Measurements from ENCODE around the gene FOXN3.

FOXN3 gene

DNA sequence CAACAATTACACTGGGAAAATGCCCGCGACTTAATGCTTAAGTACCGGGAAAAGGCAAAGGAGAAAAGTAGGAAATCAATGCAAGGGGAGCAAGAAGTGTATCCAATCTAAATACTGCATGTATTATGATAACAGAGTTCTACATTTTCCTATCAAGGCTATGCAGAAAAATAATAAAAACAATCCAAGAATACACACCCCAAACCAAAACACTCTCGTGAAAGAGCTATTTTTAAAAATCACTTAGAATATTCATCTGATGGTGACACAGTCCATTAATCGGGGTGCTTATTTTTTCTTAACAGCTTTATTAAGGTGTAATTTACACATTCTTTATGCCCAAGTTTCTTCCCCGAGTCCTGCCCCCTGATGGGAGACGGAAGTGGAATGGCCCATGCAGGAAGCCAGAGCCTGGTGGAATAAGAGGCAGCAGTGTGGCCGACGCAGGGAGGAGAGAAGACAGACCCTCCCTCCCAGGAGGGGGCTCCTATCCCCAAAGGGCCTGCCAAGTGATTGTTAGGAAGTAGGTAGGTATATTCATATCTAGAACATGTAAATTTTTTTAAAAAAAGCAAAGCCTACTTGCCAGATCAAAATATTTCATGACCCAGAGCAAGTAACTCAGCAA lies 174.3 kb downstream of the FOXN3 start:
- Histone ChIP-seq H3K36me3 (ENCODE audit: control insufficient read depth in 4 of 4, insufficient read depth in 4 of 4, low read length in 3 of 4) (peaks cover 0 to 4% (median 1%) of the 10 kb centered on the region in 4 experiments), H3K9me3 (ENCODE audit: control extremely low read depth in 1 of 5, control insufficient read depth in 4 of 5, insufficient read depth in 2 of 5, low read depth in 1 of 5, low read length in 4 of 5) (no peaks in the 10 kb centered on the region), H3K27me3 (replicated peaks in 2 of 5; ENCODE audit: control insufficient read depth in 4 of 5, insufficient read depth in 5 of 5, low read length in 4 of 5) (no peaks in the 10 kb centered on the region), H3K4me1 (ENCODE audit: control extremely low read depth in 1 of 4, control insufficient read depth in 4 of 4, insufficient read depth in 4 of 4, low read length in 3 of 4) (peaks cover 2 to 31% (median 20%) of the 10 kb centered on the region in 4 experiments), H3K27ac (ENCODE audit: insufficient read depth in 1 of 2, low read depth in 1 of 2, low read length in 2 of 2, poor library complexity in 1 of 2, severe bottlenecking in 2 of 2) (no peak overlapping the region), H3K4me3 (ENCODE audit: control insufficient read depth in 1 of 7, extremely low read depth in 1 of 7, insufficient read depth in 4 of 7, low read depth in 2 of 7, low read length in 6 of 7) (no peak overlapping the region)
- WGBS (ENCODE audit: insufficient coverage): no CpG with 5 or more reads among the region's 9 CpGs
- no peak for DNase-seq
- ChIA-PET POLR2A (no interaction called here), CTCF (interaction anchor here (1.1 to 4.5 kb wide), 7 partner anchors 11 to 202 kb away, joined by 3 to 21 read pairs (median 5); no protein-coding TSS in a partner anchor)

DNA sequence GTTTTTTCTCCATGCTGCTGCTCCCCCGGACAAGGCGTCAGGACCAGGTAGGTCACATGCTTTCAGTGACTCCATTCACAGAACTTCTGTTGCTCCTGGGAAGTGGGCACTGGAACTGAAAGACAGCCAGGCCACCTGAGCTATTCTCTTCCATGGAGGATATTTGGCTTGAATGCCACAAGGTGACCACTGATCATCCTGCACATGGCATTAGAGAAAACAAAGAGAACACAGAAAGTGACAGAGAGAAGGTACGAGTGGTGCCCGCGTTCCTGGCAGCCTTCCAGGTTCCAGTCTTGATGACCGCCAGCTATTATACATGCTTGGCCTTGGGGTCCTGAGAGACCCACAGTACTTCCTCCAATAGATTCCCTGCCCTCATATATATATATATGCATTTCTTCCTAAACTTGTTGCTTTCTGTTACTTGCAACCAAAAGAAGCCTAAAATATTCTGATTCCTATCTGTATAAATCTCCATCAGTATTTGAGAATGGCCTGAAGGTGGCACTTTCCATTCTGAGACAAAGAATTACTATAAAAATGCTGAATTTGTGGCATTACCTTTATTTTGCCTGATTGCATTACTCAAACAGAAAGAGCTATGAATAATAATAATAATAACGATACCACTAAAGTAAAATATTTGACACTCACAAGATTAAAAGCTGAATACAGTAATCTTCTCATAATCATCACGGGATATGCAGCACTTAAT lies 174.9 kb downstream of the FOXN3 start:
- no peaks in the 10 kb centered on the region for H3K9me3 ChIP-seq (ENCODE audit: control extremely low read depth in 1 of 5, control insufficient read depth in 4 of 5, insufficient read depth in 2 of 5, low read depth in 1 of 5, low read length in 4 of 5)
- peaks cover 0 to 4% (median 1%) of the 10 kb centered on the region in 4 experiments for H3K36me3 ChIP-seq (ENCODE audit: control insufficient read depth in 4 of 4, insufficient read depth in 4 of 4, low read length in 3 of 4)
- CTCF ChIA-PET: interaction anchor here (0.8 to 4.5 kb wide), 9 partner anchors 12 to 208 kb away, joined by 3 to 21 read pairs (median 4); no protein-coding TSS in a partner anchor
- no peaks in the 10 kb centered on the region for H3K27me3 ChIP-seq (replicated peaks in 2 of 5; ENCODE audit: control insufficient read depth in 4 of 5, insufficient read depth in 5 of 5, low read length in 4 of 5)
- H3K27ac ChIP-seq (ENCODE audit: insufficient read depth in 1 of 2, low read depth in 1 of 2, low read length in 2 of 2, poor library complexity in 1 of 2, severe bottlenecking in 2 of 2): no peak overlapping the region
- POLR2A ChIA-PET: interaction anchor here (0.5 kb wide), 1 partner anchor 1618 kb away, joined by 3 read pairs; no protein-coding TSS in a partner anchor
- 100% methylated on average over 6 of the region's 8 CpGs for WGBS (ENCODE audit: insufficient coverage)
- peak in 1 of 3 donors; percentile 17 for DNase-seq
- no peak overlapping the region for H3K4me3 ChIP-seq (ENCODE audit: control insufficient read depth in 1 of 7, extremely low read depth in 1 of 7, insufficient read depth in 4 of 7, low read depth in 2 of 7, low read length in 6 of 7)
- H3K4me1 ChIP-seq (ENCODE audit: control extremely low read depth in 1 of 4, control insufficient read depth in 4 of 4, insufficient read depth in 4 of 4, low read length in 3 of 4): peaks cover 2 to 31% (median 20%) of the 10 kb centered on the region in 4 experiments

DNA sequence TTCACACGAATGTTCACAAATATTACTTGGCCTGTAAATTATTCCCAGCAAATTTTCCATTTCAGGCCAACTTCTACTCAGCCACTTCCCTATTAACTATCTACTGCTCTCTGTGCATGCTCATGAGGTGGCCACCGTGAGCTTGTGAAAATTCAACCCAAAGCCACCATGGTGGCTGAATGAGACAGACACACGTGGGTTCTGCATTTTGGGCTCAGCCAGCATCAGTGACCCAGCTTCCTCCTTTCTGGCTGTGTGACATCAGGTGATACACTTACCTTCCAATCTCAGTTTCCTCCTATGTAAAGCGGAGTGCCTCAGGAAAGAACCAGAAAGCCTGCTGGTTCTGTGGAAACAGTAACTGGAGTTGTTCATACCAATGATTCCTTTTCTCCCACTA lies 175.8 kb downstream of the FOXN3 start:
- Histone ChIP-seq H3K36me3 (ENCODE audit: control insufficient read depth in 4 of 4, insufficient read depth in 4 of 4, low read length in 3 of 4) (peaks cover 0 to 4% (median 1%) of the 10 kb centered on the region in 4 experiments), H3K27me3 (replicated peaks in 2 of 5; ENCODE audit: control insufficient read depth in 4 of 5, insufficient read depth in 5 of 5, low read length in 4 of 5) (no peaks in the 10 kb centered on the region), H3K27ac (ENCODE audit: insufficient read depth in 1 of 2, low read depth in 1 of 2, low read length in 2 of 2, poor library complexity in 1 of 2, severe bottlenecking in 2 of 2) (peak overlapping the region in 1 of 2 experiments; percentile 25), H3K9me3 (ENCODE audit: control extremely low read depth in 1 of 5, control insufficient read depth in 4 of 5, insufficient read depth in 2 of 5, low read depth in 1 of 5, low read length in 4 of 5) (no peaks in the 10 kb centered on the region), H3K4me1 (ENCODE audit: control extremely low read depth in 1 of 4, control insufficient read depth in 4 of 4, insufficient read depth in 4 of 4, low read length in 3 of 4) (peaks cover 2 to 31% (median 20%) of the 10 kb centered on the region in 4 experiments), H3K4me3 (ENCODE audit: control insufficient read depth in 1 of 7, extremely low read depth in 1 of 7, insufficient read depth in 4 of 7, low read depth in 2 of 7, low read length in 6 of 7) (no peak overlapping the region)
- 60% methylated on average over 2 of the region's 4 CpGs for WGBS (ENCODE audit: insufficient coverage)
- ChIA-PET CTCF (interaction anchor here (0.8 to 4.5 kb wide), 8 partner anchors 12 to 207 kb away, joined by 3 to 21 read pairs (median 4); no protein-coding TSS in a partner anchor), POLR2A (no interaction called here)
- DNase-seq: peak in 2 of 3 donors; percentile 55 to 65

DNA sequence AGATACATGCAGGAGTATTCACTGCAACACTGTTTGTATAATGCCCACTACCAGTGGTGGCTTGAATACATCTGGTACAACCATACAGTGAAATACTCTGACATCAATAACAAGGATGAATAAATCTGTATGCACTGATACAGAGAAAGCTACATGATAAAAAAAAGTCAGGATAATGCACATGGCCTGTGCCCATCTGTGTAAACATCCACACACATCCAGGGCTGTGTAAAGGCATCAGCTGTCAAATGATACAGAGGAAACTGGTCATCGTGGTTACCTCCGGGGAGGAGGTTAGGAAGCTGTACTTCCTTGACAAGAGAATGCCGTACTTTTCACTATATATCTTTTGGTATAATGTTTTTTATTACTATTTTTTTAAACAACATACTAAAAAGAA lies 176.6 kb downstream of the FOXN3 start:
- ChIA-PET CTCF (interaction anchor here (0.9 to 4.5 kb wide), 8 partner anchors 12 to 200 kb away, joined by 3 to 21 read pairs (median 10); no protein-coding TSS in a partner anchor), POLR2A (no interaction called here)
- H3K27ac ChIP-seq (ENCODE audit: insufficient read depth in 1 of 2, low read depth in 1 of 2, low read length in 2 of 2, poor library complexity in 1 of 2, severe bottlenecking in 2 of 2): peak overlapping the region in 1 of 2 experiments; percentile 25
- peak; percentile 31 to 89 (median 82) for DNase-seq
- no CpG with 5 or more reads among the region's 3 CpGs for WGBS (ENCODE audit: insufficient coverage)
- H3K27me3 ChIP-seq (replicated peaks in 2 of 5; ENCODE audit: control insufficient read depth in 4 of 5, insufficient read depth in 5 of 5, low read length in 4 of 5): no peaks in the 10 kb centered on the region
- H3K9me3 ChIP-seq (ENCODE audit: control extremely low read depth in 1 of 5, control insufficient read depth in 4 of 5, insufficient read depth in 2 of 5, low read depth in 1 of 5, low read length in 4 of 5): peaks cover 0 to 6% (median 0%) of the 10 kb centered on the region in 5 experiments
- H3K4me3 ChIP-seq (ENCODE audit: control insufficient read depth in 1 of 7, extremely low read depth in 1 of 7, insufficient read depth in 4 of 7, low read depth in 2 of 7, low read length in 6 of 7): no peak overlapping the region
- peaks cover 0 to 4% (median 3%) of the 10 kb centered on the region in 4 experiments for H3K36me3 ChIP-seq (ENCODE audit: control insufficient read depth in 4 of 4, insufficient read depth in 4 of 4, low read length in 3 of 4)
- H3K4me1 ChIP-seq (ENCODE audit: control extremely low read depth in 1 of 4, control insufficient read depth in 4 of 4, insufficient read depth in 4 of 4, low read length in 3 of 4): peaks cover 2 to 31% (median 20%) of the 10 kb centered on the region in 4 experiments

DNA sequence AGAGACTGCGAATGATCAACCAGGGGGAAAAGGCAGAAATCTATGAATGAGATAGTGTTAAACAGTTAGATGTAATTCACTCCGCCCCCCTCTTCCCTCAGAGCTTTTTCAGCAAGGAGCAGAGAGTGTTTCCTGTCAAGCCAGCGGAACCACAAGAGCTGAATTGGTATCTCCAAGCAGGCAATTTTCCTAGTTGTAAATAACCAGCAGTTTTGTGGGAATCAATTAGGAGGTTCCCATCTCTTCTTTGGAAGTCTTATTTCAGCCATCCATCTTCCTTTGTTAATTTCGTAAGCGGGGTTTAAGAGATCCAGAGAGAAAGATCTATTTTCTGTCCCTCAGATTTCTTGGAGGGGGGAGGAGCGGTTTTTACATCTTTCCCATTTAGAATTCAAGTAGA lies 178.0 kb downstream of the FOXN3 start:
- H3K4me1 ChIP-seq (ENCODE audit: control extremely low read depth in 1 of 4, control insufficient read depth in 4 of 4, insufficient read depth in 4 of 4, low read length in 3 of 4): peaks cover 2 to 37% (median 20%) of the 10 kb centered on the region in 4 experiments
- H3K4me3 ChIP-seq (ENCODE audit: control insufficient read depth in 1 of 7, extremely low read depth in 1 of 7, insufficient read depth in 4 of 7, low read depth in 2 of 7, low read length in 6 of 7): no peak overlapping the region
- POLR2A ChIA-PET: no interaction called here
- H3K9me3 ChIP-seq (ENCODE audit: control extremely low read depth in 1 of 5, control insufficient read depth in 4 of 5, insufficient read depth in 2 of 5, low read depth in 1 of 5, low read length in 4 of 5): peaks cover 0 to 8% (median 0%) of the 10 kb centered on the region in 5 experiments
- no peak overlapping the region for H3K27ac ChIP-seq (ENCODE audit: insufficient read depth in 1 of 2, low read depth in 1 of 2, low read length in 2 of 2, poor library complexity in 1 of 2, severe bottlenecking in 2 of 2)
- H3K36me3 ChIP-seq (ENCODE audit: control insufficient read depth in 4 of 4, insufficient read depth in 4 of 4, low read length in 3 of 4): peaks cover 0 to 4% (median 3%) of the 10 kb centered on the region in 4 experiments
- no peak for DNase-seq
- WGBS (ENCODE audit: insufficient coverage): 50% methylated on average over 1 of the region's 6 CpGs
- CTCF ChIA-PET: interaction anchor here (0.8 to 5.4 kb wide), 15 partner anchors 10 to 198 kb away, joined by 3 to 31 read pairs (median 5); no protein-coding TSS in a partner anchor
- H3K27me3 ChIP-seq (replicated peaks in 2 of 5; ENCODE audit: control insufficient read depth in 4 of 5, insufficient read depth in 5 of 5, low read length in 4 of 5): no peaks in the 10 kb centered on the region

DNA sequence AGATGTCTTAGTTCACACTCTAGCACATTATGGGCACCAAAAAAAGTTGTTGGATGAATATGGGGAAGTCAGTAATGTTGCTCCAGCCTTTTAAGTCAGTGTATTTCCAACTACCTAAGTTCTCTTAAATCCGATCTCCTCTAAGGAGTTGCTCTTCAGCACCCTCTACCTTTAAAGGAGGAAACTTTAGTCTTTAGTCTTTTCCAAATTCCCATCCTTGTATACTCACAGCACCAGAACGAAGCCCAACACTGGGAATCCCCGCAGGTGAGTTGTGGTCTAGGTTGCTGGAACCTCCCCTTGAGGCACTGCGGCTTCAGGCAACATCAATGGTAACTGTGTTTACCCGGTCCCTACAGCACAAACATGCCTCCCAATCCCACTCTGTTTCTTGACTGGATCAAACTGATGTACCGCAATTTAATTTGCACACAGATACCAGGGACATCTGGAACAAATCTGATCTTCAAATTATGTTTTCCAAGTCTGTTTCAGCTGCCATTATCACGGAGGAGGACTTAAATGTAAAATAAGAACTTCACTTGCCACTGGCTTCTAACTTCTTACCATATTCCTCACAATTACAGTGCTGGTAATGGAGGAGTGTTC lies 179.0 kb downstream of the FOXN3 start:
- peaks cover 3 to 43% (median 17%) of the 10 kb centered on the region in 4 experiments for H3K4me1 ChIP-seq (ENCODE audit: control extremely low read depth in 1 of 4, control insufficient read depth in 4 of 4, insufficient read depth in 4 of 4, low read length in 3 of 4)
- H3K27ac ChIP-seq (ENCODE audit: insufficient read depth in 1 of 2, low read depth in 1 of 2, low read length in 2 of 2, poor library complexity in 1 of 2, severe bottlenecking in 2 of 2): no peak overlapping the region
- no peak overlapping the region for H3K4me3 ChIP-seq (ENCODE audit: control insufficient read depth in 1 of 7, extremely low read depth in 1 of 7, insufficient read depth in 4 of 7, low read depth in 2 of 7, low read length in 6 of 7)
- CTCF ChIA-PET: interaction anchor here (0.8 to 5.4 kb wide), 13 partner anchors 10 to 197 kb away, joined by 3 to 31 read pairs (median 7); no protein-coding TSS in a partner anchor
- POLR2A ChIA-PET: no interaction called here
- no peaks in the 10 kb centered on the region for H3K27me3 ChIP-seq (replicated peaks in 2 of 5; ENCODE audit: control insufficient read depth in 4 of 5, insufficient read depth in 5 of 5, low read length in 4 of 5)
- H3K9me3 ChIP-seq (ENCODE audit: control extremely low read depth in 1 of 5, control insufficient read depth in 4 of 5, insufficient read depth in 2 of 5, low read depth in 1 of 5, low read length in 4 of 5): peaks cover 0 to 8% (median 0%) of the 10 kb centered on the region in 5 experiments
- WGBS (ENCODE audit: insufficient coverage): 96% methylated on average over 4 of the region's 7 CpGs
- DNase-seq: peak in 2 of 3 donors; percentile 59 to 60
- peaks cover 0 to 4% (median 3%) of the 10 kb centered on the region in 4 experiments for H3K36me3 ChIP-seq (ENCODE audit: control insufficient read depth in 4 of 4, insufficient read depth in 4 of 4, low read length in 3 of 4)

Data from common myeloid progenitor, CD34-positive (primary cell).